Erythroblast (primary cell): ENCODE measurements around the gene USP40.

Experiments used
- GATA1 ChIP-seq: IDR thresholded peaks from 2 replicates; pipeline ENCODE4 v1.6.1; 2011; ENCODE audit warnings: low read depth, mild to moderate bottlenecking, control low read depth, low read length, moderate library complexity
- POLR2A ChIP-seq: IDR thresholded peaks from 2 replicates; pipeline ENCODE4 v1.6.1; 2011; ENCODE audit warnings: mild to moderate bottlenecking, low read length

DNA sequence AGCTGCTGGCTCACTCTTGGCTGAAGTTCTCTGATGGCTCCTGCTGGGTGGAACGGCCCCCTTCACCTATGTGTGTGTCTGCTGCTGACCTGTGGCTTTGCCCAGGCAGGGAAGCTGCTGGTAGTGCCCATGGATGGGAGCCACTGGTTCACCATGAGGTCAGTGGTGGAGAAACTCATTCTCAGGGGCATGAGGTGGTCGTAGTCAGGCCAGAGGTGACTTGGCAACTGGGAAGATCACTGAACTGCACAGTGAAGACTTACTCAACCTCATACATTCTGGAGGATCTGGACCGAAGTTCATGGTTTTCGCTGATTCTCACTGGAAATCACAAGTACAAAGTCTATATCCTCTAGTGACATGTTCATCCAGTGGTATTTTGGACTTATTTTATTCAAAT lies 36.9 kb upstream of the USP40 start:
- no peak for TF ChIP-seq POLR2A
- TF ChIP-seq GATA1, result no peak
